Activated T-helper 1 cell treated with anti-CD3 and anti-CD28 coated beads, Interleukin-2, amount 50 U/mL, for 16 hours (primary cell): ENCODE results near the gene NCEH1.
"Not testable (repeated sequence)": the region's sequence is repeated elsewhere in the genome, so short reads cannot be mapped to it uniquely, and the experiment has no call there.

Experiments
- DNase-seq, 2 donors: peaks; one replicate each; pipeline ENCODE4 v3.0.0-alpha.2; 2020; ENCODE audit warnings: low read depth in 1 of 2, low spot score in 1 of 2

Gene NCEH1, protein sequence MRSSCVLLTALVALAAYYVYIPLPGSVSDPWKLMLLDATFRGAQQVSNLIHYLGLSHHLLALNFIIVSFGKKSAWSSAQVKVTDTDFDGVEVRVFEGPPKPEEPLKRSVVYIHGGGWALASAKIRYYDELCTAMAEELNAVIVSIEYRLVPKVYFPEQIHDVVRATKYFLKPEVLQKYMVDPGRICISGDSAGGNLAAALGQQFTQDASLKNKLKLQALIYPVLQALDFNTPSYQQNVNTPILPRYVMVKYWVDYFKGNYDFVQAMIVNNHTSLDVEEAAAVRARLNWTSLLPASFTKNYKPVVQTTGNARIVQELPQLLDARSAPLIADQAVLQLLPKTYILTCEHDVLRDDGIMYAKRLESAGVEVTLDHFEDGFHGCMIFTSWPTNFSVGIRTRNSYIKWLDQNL

DNA sequence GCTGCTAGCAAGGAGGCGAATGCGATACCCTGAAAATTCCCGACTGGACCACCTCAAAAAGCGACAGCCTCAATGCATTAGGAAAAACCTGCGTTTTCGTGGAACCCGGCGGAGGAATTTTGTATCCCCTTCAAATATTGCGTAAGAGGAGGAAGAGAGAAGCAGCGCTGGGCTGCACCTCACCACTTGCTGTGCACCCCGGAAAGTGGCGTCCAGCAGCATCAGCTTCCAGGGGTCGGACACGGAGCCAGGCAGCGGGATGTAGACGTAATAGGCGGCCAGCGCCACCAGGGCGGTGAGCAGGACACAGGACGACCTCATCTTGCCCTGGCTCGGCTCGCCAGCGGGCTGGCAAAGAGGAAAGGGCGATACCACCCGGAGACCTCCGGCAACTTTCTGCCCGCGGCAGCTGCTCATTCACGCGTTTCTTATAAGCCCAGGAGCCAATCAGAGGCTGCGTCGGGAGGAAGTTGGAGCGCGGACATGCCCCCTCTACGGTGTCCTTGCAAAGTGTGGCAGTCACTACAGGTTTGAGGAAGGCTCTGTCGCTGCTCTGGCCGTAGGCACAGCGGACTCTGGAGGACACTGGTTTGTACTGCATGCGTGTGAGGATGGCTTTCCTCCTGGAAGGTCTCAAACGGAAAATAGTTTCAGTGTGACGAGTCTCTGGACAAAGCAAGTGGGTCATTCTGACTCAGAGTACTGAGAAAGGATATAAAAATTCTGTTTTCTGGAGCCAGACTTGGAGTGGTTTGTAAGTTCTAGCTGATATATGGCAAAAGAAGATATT is at the start of gene NCEH1:
Gene NCEH1, minus strand, starts transcription at position 404 of the 790 bp plus-strand sequence. Its CDS starts 83 bp downstream, at position 321.
- peak; percentile 32 to 33 for DNase-seq

DNA sequence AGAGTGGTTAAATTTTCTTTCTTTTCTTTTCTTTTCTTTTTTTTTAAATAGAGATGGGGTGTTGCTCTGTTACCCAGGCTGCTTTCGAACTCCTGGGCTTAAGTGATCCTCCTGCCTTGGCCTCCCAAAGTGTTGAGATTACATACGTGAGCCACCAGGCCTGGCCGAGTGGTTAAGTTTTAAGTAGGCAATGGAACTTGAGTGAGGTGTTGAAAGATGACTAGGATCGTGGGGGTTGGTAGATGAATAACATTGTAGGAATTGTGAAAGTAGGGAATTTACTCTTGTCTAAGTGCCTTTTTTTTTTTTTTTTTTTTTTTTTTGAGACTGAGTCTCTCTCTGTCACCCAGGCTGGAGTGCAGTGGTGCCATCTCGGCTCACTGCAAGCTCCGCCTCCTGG is 49.5 kb upstream of the NCEH1 start:
- DNase-seq: not testable (repeated sequence)

DNA sequence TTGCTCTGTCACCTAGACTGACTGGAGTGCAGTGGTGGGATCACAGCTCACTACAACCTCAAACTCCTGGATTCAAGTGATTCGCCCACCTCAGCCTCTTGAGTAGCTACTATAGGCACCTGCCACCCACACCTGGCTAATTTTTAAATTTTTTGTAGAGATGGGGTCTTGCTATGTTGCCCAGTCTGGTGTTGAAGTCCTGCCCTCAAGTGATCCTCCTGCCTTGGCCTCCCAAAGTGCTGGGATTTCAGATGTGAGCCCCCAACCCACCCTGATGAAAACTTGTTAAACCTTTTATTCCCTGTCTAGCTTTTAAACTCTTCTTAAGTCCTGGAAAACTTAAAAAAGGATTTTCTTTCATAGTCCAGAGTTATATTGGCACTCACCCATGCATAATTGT is 42.3 kb upstream of the NCEH1 start:
- no peak for DNase-seq

DNA sequence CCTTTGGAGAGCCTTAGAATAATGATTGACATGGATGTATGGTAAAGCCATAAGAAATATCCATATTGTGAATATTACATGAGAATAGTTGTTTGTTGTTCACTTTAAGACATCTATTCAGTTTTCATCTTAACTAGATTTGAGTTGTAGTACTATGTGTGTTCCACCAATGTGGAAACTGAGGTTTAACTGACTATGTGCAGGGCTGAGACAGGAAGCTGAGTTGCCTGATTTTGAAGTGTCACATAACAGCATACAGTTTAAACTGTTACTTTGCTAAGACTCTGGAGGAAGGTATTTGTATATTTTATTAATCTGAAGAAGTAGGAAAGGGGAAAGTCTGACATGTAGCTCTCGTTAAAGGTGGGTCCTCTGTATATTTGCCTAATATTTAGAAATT is 41.8 kb upstream of the NCEH1 start:
- DNase-seq: no peak

DNA sequence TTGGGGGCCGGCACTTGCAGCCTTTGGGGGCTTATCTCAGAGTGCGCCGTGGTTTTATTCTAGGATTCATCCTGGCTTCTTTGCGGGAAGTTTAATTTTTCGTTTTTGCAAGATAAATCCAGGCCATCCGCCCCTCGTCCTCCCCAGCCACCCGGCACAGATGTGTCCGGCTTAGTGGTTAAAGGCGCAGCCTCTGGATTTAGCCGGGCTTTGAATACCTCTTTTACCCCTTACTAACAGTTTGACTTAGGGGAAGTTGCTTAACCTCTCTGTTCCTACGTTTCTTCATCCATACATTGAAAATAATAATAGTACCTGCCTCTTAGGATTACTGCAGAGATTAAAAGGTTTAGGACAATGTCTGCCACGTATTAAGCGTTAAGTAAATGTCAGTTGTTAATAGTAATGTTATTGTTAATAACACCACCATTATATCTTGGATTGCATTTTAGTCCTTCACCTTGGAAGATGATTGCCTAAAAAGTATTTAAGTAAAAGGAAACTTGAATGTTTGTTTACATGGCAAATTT is 40.4 kb upstream of the NCEH1 start:
- no peak for DNase-seq

DNA sequence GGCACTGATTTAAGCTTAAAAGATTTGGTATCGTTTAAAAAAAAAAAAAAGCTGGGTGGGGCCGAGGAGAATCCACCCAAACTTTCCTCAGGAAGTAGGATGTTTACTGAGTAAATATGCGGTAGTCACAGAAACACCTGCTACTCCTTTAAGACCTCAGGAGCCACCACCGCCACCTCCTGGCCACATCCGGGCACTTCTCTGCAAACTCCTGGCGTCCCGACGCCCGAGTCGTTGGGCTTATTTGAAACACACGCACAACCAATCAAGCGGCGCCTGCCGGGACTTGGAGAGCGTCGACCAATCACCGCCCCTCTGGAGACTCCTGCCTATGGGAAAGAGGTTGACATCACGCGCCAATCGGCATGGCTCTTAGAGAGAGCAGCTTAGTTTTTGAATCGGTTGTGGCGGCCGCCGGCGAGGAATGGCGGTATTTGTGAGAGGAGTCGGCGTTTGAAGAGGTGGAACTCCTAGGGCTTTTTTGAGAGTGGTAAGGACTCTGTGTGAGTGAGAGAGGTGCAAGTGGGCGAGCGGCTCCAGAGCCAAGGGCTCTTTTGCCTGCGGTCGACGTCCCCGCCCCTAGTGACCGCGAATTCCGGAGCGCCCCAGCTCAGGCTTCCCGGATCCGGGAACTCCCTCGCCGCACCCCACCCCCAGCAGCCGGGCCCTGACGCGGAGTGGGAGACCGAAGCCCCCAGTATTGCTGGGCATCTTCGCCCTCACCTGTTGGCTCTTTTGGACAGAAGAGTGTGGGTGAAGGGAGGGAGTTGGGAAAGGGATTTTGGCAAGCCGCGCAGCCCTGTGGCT is 39.7 kb upstream of the NCEH1 start, which contains the start of gene ECT2:
Gene ECT2, plus strand, starts transcription at position 359 of the 807 bp plus-strand sequence. CDS start 3,805 bp downstream, outside the sequence.
- DNase-seq: peak; percentile 93

DNA sequence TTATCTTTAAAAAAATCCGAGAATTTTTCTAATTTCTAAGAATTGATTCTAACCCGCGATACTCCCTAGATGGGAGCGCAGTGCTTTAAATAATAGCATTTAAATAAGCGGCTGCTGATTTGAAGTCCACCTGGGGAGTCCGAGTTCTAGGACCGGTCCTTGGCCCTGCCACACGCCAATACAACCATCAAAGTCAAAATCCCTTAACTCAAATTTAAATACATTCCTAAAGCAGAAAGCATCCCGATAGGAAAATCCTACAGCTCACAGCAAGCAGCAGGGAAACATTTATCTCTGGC is 39.2 kb upstream of the NCEH1 start:
- no peak for DNase-seq

DNA sequence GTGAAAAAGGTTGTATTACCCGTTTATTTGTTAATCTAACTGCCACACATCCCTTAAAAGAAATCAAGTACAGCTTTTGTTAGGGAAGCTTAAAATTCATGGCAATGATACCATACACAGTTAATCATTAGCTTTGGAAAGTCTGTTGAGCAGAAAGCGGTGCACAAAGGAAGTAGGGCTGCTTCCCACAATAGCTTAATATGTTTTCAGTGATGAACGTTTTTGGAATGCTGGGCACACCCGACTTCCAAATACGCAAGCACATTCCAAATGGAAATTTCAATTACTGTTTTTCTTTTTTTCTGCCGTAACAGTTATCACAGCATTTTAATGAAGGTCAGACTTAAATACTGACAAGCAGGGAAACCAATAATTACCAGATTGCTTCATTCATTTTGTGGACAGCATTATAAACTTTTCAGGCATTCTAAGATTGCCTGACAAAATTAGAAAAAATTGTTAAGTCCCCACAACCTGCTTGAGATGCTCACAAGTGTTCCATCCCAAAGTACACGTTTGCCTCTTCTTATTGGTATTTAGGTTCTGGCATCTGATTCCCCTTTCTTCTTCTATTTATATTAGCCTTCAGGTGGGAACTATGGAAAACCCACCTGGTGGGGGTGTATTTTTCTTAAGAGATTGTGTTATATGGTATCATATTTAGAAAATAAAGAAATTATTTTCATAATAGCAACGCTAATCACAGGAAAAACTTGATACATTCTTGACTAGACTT is 38.5 kb upstream of the NCEH1 start:
- no peak for DNase-seq

DNA sequence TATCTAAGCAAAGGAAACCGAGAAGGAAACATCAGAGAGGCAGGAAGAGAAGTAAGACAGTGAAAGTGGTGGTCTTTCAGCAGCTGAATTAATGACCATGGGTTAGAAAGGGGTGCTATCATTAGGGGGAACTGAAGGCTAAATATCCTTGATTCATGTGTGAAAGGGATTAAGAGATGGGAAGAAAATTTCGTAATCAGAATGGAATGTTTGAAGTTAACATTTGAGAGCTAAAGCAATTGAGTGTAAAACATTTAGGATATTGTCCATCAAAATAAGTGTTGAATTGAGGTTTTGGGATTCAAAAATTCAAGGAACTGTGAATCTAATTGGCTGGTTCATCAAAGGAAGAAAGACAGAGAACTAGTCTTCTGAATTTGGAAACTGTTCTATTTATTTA is 35.6 kb upstream of the NCEH1 start:
- no peak for DNase-seq

DNA sequence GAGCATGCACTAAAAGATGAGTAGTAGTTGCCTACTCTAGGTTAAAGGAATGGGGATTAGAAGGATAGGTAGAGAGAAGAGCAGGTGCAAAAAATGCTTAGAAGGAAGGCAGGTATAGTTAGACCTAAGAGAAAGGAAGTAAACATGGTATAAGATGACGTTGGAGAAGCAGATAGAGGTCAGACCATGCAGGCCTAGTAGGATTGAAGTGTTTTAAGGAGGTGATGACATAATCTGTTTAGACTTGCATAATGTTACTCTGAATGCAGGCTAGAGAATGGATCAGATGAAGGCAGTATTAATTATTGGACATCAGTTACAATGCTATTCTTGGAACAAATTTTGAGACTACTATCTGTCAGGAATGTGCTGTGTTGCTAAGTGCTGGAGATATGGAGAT is 28.6 kb upstream of the NCEH1 start:
- no peak for DNase-seq

DNA sequence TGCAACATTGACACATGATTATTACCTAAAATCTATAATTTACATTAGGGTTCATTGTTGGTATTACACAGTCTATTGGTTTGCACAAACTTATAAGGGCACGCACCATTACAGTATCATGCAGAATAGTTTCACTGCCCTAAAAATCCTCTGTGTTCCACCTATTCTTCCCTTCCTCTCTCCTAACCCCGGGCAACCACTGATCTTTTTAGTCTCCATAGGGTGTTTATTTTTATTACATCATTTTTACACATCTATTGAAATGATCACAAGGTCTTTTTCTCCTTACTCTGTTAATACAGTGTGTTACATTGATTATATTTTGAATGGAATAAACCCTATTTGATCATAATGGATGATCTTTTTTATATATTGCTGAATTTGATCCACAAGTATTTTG is 24.1 kb upstream of the NCEH1 start:
- no peak for DNase-seq

DNA sequence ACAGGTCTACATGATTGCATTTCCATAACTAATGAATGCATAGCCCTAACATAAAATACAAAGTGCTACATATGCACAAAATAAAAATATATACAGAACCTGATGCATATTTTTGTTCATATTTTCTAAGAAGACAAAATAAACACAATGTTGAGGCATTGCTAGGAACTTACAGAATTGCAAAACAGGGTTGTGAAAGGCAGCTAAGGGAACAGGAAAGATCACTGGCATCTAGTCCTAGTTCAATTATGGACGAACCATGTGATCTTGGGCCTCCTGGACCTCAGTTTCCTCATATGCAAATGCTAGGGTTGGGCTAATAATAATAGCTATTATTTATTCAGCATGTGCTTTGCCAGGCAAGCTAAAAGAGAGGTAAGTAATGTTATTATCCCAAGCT is 15.5 kb upstream of the NCEH1 start:
- no peak for DNase-seq

DNA sequence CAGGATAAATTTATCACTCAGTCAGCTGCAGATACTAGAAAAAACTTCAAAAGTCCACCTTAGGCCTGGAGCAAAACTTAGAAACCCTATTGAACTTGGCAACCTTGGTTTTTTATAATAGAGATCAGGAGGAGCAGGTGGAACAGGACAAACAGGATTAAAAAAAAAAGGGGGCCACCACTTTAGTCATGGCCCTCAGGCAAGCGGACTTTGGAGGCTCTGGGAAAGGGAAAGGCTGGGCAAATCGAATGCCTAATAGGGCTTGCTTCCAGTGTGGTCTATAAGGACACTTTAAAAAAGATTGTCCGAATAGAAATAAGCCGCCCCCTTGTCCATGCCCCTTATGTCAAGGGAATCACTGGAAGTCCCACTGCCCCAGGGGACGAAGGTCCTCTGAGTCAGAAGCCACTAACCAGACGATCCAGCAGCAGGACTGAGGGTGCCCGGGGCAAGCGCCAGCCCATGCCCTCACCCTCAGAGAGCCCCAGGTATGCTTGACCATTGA is 11.7 kb upstream of the NCEH1 start:
- DNase-seq: not testable (repeated sequence)

DNA sequence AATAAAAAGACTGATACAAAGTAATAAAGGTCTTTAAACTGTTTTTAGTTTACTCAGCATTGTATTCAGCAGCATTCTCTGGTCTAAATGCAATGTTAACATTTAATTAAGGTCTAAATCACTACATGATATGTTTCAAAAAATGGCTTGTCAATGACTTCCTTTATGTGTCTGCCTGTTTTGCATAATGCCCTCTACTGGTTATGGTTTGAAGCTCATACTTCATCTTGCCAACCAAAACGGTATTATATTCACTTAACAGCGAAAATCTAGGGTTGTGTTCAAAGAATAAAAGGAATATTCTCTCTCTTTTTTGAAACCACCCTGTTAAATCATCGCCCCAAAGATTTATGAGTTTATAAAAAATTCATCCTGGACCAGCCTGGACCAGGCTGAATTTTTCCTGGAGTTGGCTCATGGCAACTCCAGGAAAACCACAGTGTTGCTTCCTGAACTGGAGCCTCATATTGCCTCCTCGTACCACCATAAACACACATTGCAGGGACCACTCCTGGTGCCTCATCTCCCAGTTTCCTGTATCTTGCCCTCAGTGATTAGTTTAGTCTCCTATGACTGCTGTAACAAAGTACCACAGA is 6.7 kb upstream of the NCEH1 start:
- no peak for DNase-seq

DNA sequence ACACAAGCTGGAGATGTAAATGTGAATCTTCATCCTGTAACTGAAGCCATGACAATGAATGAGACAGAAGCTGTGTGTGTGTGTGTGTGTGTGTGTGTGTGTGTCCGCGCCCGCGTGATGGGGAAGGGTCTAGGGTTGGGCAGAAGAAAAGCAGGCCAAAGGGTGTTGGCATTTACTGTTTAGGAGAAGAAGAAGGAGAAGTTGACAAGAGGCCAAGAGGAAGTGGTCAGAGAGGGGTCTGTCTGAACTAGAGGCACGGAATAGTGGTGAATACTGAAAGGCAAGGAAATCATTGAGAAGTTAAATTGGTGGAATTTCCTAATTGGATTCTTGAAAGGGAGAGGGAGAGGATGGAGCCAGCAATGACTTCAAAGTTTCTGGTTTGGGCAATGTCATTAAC is 5.6 kb upstream of the NCEH1 start:
- no peak for DNase-seq

DNA sequence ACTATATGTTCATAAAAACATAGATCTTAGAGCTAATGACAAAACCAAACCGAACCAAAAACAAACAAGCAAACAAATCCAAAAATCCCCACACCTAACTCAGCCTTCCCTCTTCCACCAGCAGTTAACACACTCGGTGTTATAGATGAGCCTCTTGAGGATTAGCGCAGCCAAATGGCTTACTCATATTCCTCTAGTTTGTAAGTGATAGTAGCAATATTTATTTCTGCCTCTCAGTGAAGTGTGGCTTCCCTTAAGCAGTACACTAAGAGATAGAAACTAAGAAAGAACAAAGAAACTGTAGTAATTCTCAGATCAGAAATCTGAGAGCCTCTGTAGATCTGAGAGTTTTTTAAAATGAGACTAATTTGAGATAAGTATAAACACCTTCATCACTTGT is 2.4 kb upstream of the NCEH1 start:
- DNase-seq: no peak

DNA sequence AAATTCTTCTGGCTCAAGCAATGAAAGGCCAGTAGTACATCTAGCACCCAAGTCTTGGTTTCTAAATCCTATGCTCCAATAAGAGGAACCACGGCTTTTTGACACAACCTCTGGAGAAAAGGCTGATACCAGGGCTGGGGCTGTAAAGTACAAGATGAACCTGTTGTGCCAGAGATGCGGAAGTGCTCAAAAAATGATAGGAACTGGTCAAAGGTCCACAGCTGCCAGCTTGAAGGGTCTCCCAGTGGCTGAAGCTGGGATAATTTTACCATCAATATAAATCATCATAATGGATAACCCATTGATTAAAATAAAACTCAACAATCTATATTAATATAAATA is 558 bp upstream of the NCEH1 start:
- no peak for DNase-seq

DNA sequence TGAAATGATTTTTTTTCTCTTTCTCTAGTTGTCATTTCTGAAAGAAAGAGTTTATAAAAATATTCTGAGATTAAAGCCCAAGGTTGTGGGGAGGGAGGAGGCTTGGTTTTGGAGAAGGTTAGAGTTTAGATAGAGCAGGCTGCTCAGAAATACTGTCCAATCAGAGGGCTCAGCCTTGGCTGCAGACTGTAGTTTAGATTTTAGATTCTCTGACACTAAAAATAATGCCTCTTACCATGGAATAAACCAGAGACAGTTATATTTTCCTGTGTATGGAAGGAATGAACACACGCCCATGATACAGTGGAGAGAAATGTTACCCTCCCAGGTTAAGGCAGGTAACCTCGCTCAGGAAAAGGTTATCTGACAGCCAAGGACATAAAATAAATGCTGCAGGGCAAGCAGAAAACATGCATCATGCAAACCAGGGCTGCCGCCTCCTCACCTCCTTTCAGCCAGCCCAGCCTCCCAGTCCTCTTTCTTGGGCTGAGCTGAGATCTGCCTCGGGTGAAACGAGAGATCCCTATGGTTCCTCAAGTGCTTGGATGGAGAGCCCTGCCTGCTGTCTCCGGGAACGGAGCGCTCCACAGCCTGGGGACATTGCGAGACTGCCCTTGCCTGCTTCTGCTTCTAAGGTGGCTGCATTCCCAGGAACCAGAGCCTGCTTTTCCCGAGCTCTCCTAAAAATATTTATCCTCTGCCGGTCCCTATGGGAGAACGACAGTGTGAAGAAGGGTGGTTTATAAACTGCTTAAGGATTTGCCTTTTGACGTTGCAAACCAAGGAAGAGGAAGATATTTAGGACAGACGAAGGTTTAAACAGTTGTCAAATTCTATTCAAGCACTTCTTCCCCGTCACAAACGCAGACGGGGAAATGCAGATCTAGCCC is 848 bp downstream of the NCEH1 start:
- no peak for DNase-seq
